HepG2 (cell line): Measurements from ENCODE around the gene CD151. TPM values are rescaled to one million over a fixed set of nuclear protein-coding genes. Genes with fewer than 3 reads are reported as not detected.

Experiments used
- CCDC6 ChIP-seq: sonication (generic); formaldehyde crosslinking; IDR thresholded peaks from 2 replicates; pipeline ENCODE4 v1.8.1; 2022; ENCODE audit warnings: mild to moderate bottlenecking, missing genetic modification reagents, moderate library complexity
- CENPBD1 ChIP-seq: sonication (generic); formaldehyde crosslinking; IDR thresholded peaks from 2 replicates; pipeline ENCODE4 v1.8.0; 2022; ENCODE audit warnings: missing genetic modification reagents, low read depth, mild to moderate bottlenecking, borderline replicate concordance
- EED ChIP-seq: sonication (generic); formaldehyde crosslinking; IDR thresholded peaks from 2 replicates; pipeline ENCODE4 v1.5.0; 2020; ENCODE audit warnings: mild to moderate bottlenecking, missing genetic modification reagents
- HNF4A ChIP-seq: sonication (generic); formaldehyde crosslinking; IDR thresholded peaks from 2 replicates; pipeline ENCODE4 v1.4.0; 2020; ENCODE audit warnings: missing genetic modification reagents
- KLF11 ChIP-seq: IDR thresholded peaks from 2 replicates; pipeline ENCODE4 v1.6.1; 2016; ENCODE audit warnings: missing compliant biosample characterization
- MLLT10 ChIP-seq: sonication (generic); formaldehyde crosslinking; IDR thresholded peaks from 2 replicates; pipeline ENCODE4 v1.4.0; 2020; ENCODE audit warnings: missing genetic modification reagents
- PRPF4 ChIP-seq: fragments of 200-400 bp; formaldehyde crosslinking; IDR thresholded peaks from 2 replicates; pipeline ENCODE4 v1.6.1; 2016; ENCODE audit warnings: low read length, low read depth; ENCODE audit not compliant: poor library complexity, severe bottlenecking
- RFX5 ChIP-seq: IDR thresholded peaks from 2 replicates; pipeline ENCODE4 v1.6.1; 2011; ENCODE audit warnings: low read depth, low read length, improper control_type of control experiment
- SIN3A ChIP-seq: IDR thresholded peaks from 2 replicates; pipeline ENCODE4 v1.6.1; 2011; ENCODE audit warnings: low read depth, mild to moderate bottlenecking, control low read depth, low read length, borderline replicate concordance
- SMAD9 ChIP-seq: sonication (generic); formaldehyde crosslinking; IDR thresholded peaks from 2 replicates; pipeline ENCODE4 v1.5.1; 2020; ENCODE audit warnings: mild to moderate bottlenecking, missing genetic modification reagents
- SMARCC2 ChIP-seq: fragments of 450-650 bp; IDR thresholded peaks from 2 replicates; pipeline ENCODE4 v1.6.1; 2017; ENCODE audit warnings: antibody characterized with exemption, mild to moderate bottlenecking
- THYN1 ChIP-seq: sonication (generic); formaldehyde crosslinking; IDR thresholded peaks from 2 replicates; pipeline ENCODE4 v1.8.1; 2023; ENCODE audit warnings: low read depth, mild to moderate bottlenecking, moderate library complexity, missing genetic modification reagents, borderline replicate concordance
- TP53 ChIP-seq: sonication (generic); formaldehyde crosslinking; conservative IDR thresholded peaks from 2 replicates; pipeline ENCODE4 v1.4.0; 2020; ENCODE audit warnings: missing genetic modification reagents
- ZNF138 ChIP-seq: sonication (generic); formaldehyde crosslinking; IDR thresholded peaks from 2 replicates; pipeline ENCODE4 v1.5.0; 2020; ENCODE audit warnings: mild to moderate bottlenecking, low read depth, missing genetic modification reagents
- ZNF280B ChIP-seq: sonication (generic); formaldehyde crosslinking; IDR thresholded peaks from 2 replicates; pipeline ENCODE4 v1.5.0; 2020; ENCODE audit warnings: missing genetic modification reagents, mild to moderate bottlenecking, borderline replicate concordance
- ZNF3 ChIP-seq: IDR thresholded peaks from 2 replicates; pipeline ENCODE4 v1.7.0; 2017; ENCODE audit warnings: inconsistent platforms
- ZNF619 ChIP-seq: sonication (generic); formaldehyde crosslinking; IDR thresholded peaks from 2 replicates; pipeline ENCODE4 v1.4.0; 2020; ENCODE audit warnings: mild to moderate bottlenecking, missing genetic modification reagents
- ZNF749 ChIP-seq: sonication (generic); formaldehyde crosslinking; IDR thresholded peaks from 2 replicates; pipeline ENCODE4 v1.8.0; 2022; ENCODE audit warnings: mild to moderate bottlenecking, missing genetic modification reagents, moderate library complexity, borderline replicate concordance
- ZNF773 ChIP-seq: sonication (generic); formaldehyde crosslinking; IDR thresholded peaks from 2 replicates; pipeline ENCODE4 v1.4.0; 2020; ENCODE audit warnings: missing genetic modification reagents, borderline replicate concordance
- polyA plus RNA-seq, 8 experiments: library from polyadenylated mRNA; depleted of rRNA in 3 of 8; stranded (reverse) in 7 of 8; unstranded in 1 of 8; fragments of >200 nt; fragmentation: Illumina TruSeq in 4 of 8; extraction: Trizol in 4 of 8; gene quantifications; 2 replicates each; pipeline versions ENCODE4 v1.2.1 to v1.2.3, GENCODE V29; 2011 to 2016; ENCODE audit warnings: low read depth in 4 of 8, missing spikeins in 1 of 8, mixed read lengths in 1 of 8; ENCODE audit not compliant: insufficient read depth in 1 of 8
- total RNA-seq, 5 experiments: library from RNA; depleted of rRNA; stranded (reverse); fragments of >200 nt; fragmentation: Illumina TruSeq; extraction: Trizol; gene quantifications; 2 replicates each; pipeline ENCODE4 v1.2.3, GENCODE V29; 2016; ENCODE audit warnings: low read depth in 1 of 5
- TF ChIP-seq, protein P1 (sequence below): sonication (generic); formaldehyde crosslinking; IDR thresholded peaks from 2 replicates; pipeline ENCODE4 v1.4.0; 2020; ENCODE audit warnings: missing genetic modification reagents
- TF ChIP-seq, protein P2 (sequence below): sonication (generic); formaldehyde crosslinking; IDR thresholded peaks from 2 replicates; pipeline ENCODE4 v1.4.0; 2020; ENCODE audit warnings: missing genetic modification reagents; ENCODE audit errors: not compliant biosample characterization

Gene CD151
- total and polyA plus RNA-seq, 2 of the 13 experiments (the other 11 are each of a cell fraction or from before 2014, with no cell fraction given), result 125 to 197 TPM

GRCh38 chr11:838441-839279 is 5.9 kb downstream of the CD151 start (continued):
- TF ChIP-seq MLLT10, result no peak
- no peak for TF ChIP-seq THYN1 (CRISPR knock-in tag)
- TF ChIP-seq CENPBD1 (CRISPR knock-in tag), result no peak
- peak; percentile 80; the same call in 1 of the 2 replicates for TF ChIP-seq KLF11
- peak; percentile 57; the same call in 1 of the 2 replicates for TF ChIP-seq SMAD9 (CRISPR knock-in tag)
- peak; percentile 80; the same call in 1 of the 2 replicates for TF ChIP-seq SIN3A
- peak; percentile 91 for TF ChIP-seq HNF4A (CRISPR knock-in tag)
- no peak for TF ChIP-seq ZNF138 (CRISPR knock-in tag)
- peak; percentile 63 for TF ChIP-seq ZNF619 (CRISPR knock-in tag)
- TF ChIP-seq RFX5, result no peak
- TF ChIP-seq ZNF749, result peak; percentile 71; the same call in 1 of the 2 replicates
- no peak for TF ChIP-seq PRPF4
- peak; percentile 84; the same call in 1 of the 2 replicates for TF ChIP-seq ZNF280B (CRISPR knock-in tag)
- no peak for TF ChIP-seq ZNF3 (CRISPR knock-in tag)
- TF ChIP-seq CCDC6, result peak; percentile 89
- no peak for TF ChIP-seq SMARCC2
- TF ChIP-seq ZNF773, result no peak
- TF ChIP-seq, protein P1, sequence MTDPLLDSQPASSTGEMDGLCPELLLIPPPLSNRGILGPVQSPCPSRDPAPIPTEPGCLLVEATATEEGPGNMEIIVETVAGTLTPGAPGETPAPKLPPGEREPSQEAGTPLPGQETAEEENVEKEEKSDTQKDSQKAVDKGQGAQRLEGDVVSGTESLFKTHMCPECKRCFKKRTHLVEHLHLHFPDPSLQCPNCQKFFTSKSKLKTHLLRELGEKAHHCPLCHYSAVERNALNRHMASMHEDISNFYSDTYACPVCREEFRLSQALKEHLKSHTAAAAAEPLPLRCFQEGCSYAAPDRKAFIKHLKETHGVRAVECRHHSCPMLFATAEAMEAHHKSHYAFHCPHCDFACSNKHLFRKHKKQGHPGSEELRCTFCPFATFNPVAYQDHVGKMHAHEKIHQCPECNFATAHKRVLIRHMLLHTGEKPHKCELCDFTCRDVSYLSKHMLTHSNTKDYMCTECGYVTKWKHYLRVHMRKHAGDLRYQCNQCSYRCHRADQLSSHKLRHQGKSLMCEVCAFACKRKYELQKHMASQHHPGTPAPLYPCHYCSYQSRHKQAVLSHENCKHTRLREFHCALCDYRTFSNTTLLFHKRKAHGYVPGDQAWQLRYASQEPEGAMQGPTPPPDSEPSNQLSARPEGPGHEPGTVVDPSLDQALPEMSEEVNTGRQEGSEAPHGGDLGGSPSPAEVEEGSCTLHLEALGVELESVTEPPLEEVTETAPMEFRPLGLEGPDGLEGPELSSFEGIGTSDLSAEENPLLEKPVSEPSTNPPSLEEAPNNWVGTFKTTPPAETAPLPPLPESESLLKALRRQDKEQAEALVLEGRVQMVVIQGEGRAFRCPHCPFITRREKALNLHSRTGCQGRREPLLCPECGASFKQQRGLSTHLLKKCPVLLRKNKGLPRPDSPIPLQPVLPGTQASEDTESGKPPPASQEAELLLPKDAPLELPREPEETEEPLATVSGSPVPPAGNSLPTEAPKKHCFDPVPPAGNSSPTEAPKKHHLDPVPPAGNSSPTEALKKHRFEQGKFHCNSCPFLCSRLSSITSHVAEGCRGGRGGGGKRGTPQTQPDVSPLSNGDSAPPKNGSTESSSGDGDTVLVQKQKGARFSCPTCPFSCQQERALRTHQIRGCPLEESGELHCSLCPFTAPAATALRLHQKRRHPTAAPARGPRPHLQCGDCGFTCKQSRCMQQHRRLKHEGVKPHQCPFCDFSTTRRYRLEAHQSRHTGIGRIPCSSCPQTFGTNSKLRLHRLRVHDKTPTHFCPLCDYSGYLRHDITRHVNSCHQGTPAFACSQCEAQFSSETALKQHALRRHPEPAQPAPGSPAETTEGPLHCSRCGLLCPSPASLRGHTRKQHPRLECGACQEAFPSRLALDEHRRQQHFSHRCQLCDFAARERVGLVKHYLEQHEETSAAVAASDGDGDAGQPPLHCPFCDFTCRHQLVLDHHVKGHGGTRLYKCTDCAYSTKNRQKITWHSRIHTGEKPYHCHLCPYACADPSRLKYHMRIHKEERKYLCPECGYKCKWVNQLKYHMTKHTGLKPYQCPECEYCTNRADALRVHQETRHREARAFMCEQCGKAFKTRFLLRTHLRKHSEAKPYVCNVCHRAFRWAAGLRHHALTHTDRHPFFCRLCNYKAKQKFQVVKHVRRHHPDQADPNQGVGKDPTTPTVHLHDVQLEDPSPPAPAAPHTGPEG (CRISPR knock-in tag), result no peak
- TF ChIP-seq TP53 (CRISPR knock-in tag), result no peak
- TF ChIP-seq, protein P2, sequence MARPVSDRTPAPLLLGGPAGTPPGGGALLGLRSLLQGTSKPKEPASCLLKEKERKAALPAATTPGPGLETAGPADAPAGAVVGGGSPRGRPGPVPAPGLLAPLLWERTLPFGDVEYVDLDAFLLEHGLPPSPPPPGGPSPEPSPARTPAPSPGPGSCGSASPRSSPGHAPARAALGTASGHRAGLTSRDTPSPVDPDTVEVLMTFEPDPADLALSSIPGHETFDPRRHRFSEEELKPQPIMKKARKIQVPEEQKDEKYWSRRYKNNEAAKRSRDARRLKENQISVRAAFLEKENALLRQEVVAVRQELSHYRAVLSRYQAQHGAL (CRISPR knock-in tag), result no peak
- TF ChIP-seq EED, result no peak
